DND-41 (cell line): ENCODE measurements around the gene RAD51C.

Experiments used
- EZH2 ChIP-seq: IDR thresholded peaks from 3 replicates; pipeline ENCODE4 v1.6.1; 2012; ENCODE audit warnings: borderline replicate concordance, low read depth, mild to moderate bottlenecking, moderate library complexity, low read length, inconsistent platforms; ENCODE audit not compliant: severe bottlenecking
- TF ChIP-seq, protein P1 (sequence below): IDR thresholded peaks from 2 replicates; pipeline ENCODE4 v1.5.1; 2012; ENCODE audit warnings: borderline replicate concordance, low read length, moderate library complexity, mild to moderate bottlenecking; ENCODE audit not compliant: poor library complexity, severe bottlenecking; ENCODE audit errors: extremely low read depth

DNA sequence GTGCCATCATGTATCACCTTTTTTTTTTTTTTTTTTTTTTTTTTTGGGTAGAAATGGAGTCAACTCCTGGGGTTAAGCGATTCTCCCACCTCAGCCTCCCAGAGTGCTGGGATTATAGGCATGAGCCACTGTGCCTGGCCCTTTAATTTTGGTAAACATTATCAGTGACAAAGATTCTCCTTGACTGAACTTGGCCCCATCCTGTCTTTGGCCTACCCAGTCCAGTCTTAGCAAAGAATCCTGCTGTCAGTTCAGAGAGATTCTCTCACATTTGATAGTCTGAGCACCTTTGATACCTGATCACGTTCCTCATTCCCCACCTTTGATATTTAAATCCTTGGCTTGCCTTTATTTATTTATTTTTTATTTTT, 11.5 kb downstream of the RAD51C start:
- TF ChIP-seq, protein P1, sequence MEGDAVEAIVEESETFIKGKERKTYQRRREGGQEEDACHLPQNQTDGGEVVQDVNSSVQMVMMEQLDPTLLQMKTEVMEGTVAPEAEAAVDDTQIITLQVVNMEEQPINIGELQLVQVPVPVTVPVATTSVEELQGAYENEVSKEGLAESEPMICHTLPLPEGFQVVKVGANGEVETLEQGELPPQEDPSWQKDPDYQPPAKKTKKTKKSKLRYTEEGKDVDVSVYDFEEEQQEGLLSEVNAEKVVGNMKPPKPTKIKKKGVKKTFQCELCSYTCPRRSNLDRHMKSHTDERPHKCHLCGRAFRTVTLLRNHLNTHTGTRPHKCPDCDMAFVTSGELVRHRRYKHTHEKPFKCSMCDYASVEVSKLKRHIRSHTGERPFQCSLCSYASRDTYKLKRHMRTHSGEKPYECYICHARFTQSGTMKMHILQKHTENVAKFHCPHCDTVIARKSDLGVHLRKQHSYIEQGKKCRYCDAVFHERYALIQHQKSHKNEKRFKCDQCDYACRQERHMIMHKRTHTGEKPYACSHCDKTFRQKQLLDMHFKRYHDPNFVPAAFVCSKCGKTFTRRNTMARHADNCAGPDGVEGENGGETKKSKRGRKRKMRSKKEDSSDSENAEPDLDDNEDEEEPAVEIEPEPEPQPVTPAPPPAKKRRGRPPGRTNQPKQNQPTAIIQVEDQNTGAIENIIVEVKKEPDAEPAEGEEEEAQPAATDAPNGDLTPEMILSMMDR, result no peak
- TF ChIP-seq EZH2, result no peak
